ENCODE measurements around the gene ITGA1.

Gene ITGA1

DNA sequence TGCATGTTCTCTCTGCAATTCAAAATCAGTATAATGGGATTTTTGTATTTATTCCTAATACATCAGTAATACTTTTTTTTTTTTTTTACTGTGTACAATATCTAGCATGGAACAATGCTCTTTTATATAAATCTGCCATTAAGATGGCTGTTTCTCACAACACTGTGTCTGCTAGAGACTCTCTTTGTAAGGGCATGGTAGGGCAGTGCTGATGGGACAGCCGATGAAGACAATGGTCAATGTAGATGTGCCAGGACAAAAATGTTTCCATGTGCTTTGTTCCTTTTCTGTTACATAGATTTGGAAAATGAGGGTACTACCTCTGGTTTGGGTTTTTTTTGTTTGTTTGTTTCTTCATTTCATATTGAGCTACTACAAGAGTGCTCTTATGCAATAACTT lies 106.1 kb downstream of the ITGA1 start:
- TF ChIP-seq OSR1 (CRISPR knock-in tag; IDR thresholded peaks at IDR 0.05) (no peak), TCF4 (CRISPR knock-in tag; IDR thresholded peaks at IDR 0.05; ENCODE audit: borderline replicate concordance) (no peak), RARB (CRISPR knock-in tag; IDR thresholded peaks at IDR 0.05) (no peak), POU6F1 (CRISPR knock-in tag; IDR thresholded peaks at IDR 0.05; ENCODE audit: borderline replicate concordance, low read depth) (no peak), BACH2 (CRISPR knock-in tag; IDR thresholded peaks at IDR 0.05; ENCODE audit: borderline replicate concordance) (no peak), ZNF565 (CRISPR knock-in tag; conservative IDR thresholded peaks at IDR 0.05; ENCODE audit: low read depth) (no peak), PATZ1 (CRISPR knock-in tag; IDR thresholded peaks at IDR 0.05; ENCODE audit: borderline replicate concordance) (no peak), ZFP30 (CRISPR knock-in tag; IDR thresholded peaks at IDR 0.05) (no peak), ESRRG (CRISPR knock-in tag; IDR thresholded peaks at IDR 0.05) (no peak), TOX (CRISPR knock-in tag; IDR thresholded peaks at IDR 0.05; ENCODE audit: borderline replicate concordance) (no peak), CSDC2 (CRISPR knock-in tag; IDR thresholded peaks at IDR 0.05) (no peak), SNAI2 (CRISPR knock-in tag; IDR thresholded peaks at IDR 0.05) (no peak), ISL1 (CRISPR knock-in tag; IDR thresholded peaks at IDR 0.05) (no peak)
- TF ChIP-seq, protein P1, sequence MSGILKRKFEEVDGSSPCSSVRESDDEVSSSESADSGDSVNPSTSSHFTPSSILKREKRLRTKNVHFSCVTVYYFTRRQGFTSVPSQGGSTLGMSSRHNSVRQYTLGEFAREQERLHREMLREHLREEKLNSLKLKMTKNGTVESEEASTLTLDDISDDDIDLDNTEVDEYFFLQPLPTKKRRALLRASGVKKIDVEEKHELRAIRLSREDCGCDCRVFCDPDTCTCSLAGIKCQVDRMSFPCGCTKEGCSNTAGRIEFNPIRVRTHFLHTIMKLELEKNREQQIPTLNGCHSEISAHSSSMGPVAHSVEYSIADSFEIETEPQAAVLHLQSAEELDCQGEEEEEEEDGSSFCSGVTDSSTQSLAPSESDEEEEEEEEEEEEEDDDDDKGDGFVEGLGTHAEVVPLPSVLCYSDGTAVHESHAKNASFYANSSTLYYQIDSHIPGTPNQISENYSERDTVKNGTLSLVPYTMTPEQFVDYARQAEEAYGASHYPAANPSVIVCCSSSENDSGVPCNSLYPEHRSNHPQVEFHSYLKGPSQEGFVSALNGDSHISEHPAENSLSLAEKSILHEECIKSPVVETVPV (CRISPR knock-in tag; IDR thresholded peaks at IDR 0.05), result no peak
- TF ChIP-seq, protein P2, sequence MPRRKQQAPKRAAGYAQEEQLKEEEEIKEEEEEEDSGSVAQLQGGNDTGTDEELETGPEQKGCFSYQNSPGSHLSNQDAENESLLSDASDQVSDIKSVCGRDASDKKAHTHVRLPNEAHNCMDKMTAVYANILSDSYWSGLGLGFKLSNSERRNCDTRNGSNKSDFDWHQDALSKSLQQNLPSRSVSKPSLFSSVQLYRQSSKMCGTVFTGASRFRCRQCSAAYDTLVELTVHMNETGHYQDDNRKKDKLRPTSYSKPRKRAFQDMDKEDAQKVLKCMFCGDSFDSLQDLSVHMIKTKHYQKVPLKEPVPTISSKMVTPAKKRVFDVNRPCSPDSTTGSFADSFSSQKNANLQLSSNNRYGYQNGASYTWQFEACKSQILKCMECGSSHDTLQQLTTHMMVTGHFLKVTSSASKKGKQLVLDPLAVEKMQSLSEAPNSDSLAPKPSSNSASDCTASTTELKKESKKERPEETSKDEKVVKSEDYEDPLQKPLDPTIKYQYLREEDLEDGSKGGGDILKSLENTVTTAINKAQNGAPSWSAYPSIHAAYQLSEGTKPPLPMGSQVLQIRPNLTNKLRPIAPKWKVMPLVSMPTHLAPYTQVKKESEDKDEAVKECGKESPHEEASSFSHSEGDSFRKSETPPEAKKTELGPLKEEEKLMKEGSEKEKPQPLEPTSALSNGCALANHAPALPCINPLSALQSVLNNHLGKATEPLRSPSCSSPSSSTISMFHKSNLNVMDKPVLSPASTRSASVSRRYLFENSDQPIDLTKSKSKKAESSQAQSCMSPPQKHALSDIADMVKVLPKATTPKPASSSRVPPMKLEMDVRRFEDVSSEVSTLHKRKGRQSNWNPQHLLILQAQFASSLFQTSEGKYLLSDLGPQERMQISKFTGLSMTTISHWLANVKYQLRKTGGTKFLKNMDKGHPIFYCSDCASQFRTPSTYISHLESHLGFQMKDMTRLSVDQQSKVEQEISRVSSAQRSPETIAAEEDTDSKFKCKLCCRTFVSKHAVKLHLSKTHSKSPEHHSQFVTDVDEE (CRISPR knock-in tag; IDR thresholded peaks at IDR 0.05), result no peak
- no peak for ATAC-seq

GRCh38 chr5:52894451-52894850 lies 106.7 kb downstream of the ITGA1 start:
- TF ChIP-seq SNAI2 (CRISPR knock-in tag; IDR thresholded peaks at IDR 0.05) (no peak), PATZ1 (CRISPR knock-in tag; IDR thresholded peaks at IDR 0.05; ENCODE audit: borderline replicate concordance) (no peak), ZNF8 (CRISPR knock-in tag; IDR thresholded peaks at IDR 0.05) (no peak), CREB5 (CRISPR knock-in tag; IDR thresholded peaks at IDR 0.05; ENCODE audit: low read depth) (no peak), GLIS3 (CRISPR knock-in tag; IDR thresholded peaks at IDR 0.05) (no peak), ZNF70 (CRISPR knock-in tag; IDR thresholded peaks at IDR 0.05) (no peak), ZFP30 (CRISPR knock-in tag; IDR thresholded peaks at IDR 0.05) (no peak), ISL1 (CRISPR knock-in tag; IDR thresholded peaks at IDR 0.05) (no peak), ZC3H10 (CRISPR knock-in tag; IDR thresholded peaks at IDR 0.05) (no peak), ARNTL (CRISPR knock-in tag; IDR thresholded peaks at IDR 0.05; ENCODE audit: borderline replicate concordance, low read depth) (no peak), TCF4 (CRISPR knock-in tag; IDR thresholded peaks at IDR 0.05; ENCODE audit: borderline replicate concordance) (no peak), OSR1 (CRISPR knock-in tag; IDR thresholded peaks at IDR 0.05) (no peak), RARB (CRISPR knock-in tag; IDR thresholded peaks at IDR 0.05) (no peak), TOX (CRISPR knock-in tag; IDR thresholded peaks at IDR 0.05; ENCODE audit: borderline replicate concordance) (no peak), ZFP3 (CRISPR knock-in tag; IDR thresholded peaks at IDR 0.05) (no peak), CSDC2 (CRISPR knock-in tag; IDR thresholded peaks at IDR 0.05) (no peak), ESRRG (CRISPR knock-in tag; IDR thresholded peaks at IDR 0.05) (no peak)
- TF ChIP-seq, protein P1 (CRISPR knock-in tag; IDR thresholded peaks at IDR 0.05), result no peak
- ATAC-seq, result no peak

Measured in SK-N-SH treated with all-trans-retinoic acid at 6 μM for 48 hours (cell line).